Measurements from ENCODE around the gene ATP6V0B. TPM values are rescaled to one million over a fixed set of nuclear protein-coding genes. Genes with fewer than 3 reads are reported as not detected.
A peak's percentile ranks its signal among the peaks of the same experiment; 100 is the strongest.

Gene ATP6V0B
- total RNA-seq, 4 donors from 2014 or later = 87.5 to 218 (median 122) TPM

DNA sequence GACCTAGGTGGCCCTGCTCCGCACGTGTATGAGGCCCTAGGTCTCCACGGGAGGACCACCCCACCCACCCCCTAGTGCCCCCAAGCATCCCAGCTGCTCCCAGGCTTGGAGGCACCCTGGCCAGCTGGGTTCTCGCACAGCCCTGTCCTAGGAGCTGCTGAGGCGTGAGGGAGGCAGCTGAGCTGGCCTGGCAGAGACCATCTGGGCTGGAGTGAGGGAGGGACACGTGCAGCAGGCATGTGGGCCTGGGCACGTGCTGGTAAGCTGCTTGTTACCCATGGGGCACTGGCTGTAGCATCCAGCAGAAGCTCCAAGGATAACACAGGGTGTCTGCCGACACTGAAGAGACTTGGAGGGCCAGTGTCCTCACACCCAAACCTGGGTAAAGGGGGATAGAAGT is 46.4 kb downstream of the ATP6V0B start:
- no peak for TF ChIP-seq POLR2A (IDR thresholded peaks at IDR 0.05)
- TF ChIP-seq, protein P1, sequence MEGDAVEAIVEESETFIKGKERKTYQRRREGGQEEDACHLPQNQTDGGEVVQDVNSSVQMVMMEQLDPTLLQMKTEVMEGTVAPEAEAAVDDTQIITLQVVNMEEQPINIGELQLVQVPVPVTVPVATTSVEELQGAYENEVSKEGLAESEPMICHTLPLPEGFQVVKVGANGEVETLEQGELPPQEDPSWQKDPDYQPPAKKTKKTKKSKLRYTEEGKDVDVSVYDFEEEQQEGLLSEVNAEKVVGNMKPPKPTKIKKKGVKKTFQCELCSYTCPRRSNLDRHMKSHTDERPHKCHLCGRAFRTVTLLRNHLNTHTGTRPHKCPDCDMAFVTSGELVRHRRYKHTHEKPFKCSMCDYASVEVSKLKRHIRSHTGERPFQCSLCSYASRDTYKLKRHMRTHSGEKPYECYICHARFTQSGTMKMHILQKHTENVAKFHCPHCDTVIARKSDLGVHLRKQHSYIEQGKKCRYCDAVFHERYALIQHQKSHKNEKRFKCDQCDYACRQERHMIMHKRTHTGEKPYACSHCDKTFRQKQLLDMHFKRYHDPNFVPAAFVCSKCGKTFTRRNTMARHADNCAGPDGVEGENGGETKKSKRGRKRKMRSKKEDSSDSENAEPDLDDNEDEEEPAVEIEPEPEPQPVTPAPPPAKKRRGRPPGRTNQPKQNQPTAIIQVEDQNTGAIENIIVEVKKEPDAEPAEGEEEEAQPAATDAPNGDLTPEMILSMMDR (IDR thresholded peaks at IDR 0.05) = no peak

DNA sequence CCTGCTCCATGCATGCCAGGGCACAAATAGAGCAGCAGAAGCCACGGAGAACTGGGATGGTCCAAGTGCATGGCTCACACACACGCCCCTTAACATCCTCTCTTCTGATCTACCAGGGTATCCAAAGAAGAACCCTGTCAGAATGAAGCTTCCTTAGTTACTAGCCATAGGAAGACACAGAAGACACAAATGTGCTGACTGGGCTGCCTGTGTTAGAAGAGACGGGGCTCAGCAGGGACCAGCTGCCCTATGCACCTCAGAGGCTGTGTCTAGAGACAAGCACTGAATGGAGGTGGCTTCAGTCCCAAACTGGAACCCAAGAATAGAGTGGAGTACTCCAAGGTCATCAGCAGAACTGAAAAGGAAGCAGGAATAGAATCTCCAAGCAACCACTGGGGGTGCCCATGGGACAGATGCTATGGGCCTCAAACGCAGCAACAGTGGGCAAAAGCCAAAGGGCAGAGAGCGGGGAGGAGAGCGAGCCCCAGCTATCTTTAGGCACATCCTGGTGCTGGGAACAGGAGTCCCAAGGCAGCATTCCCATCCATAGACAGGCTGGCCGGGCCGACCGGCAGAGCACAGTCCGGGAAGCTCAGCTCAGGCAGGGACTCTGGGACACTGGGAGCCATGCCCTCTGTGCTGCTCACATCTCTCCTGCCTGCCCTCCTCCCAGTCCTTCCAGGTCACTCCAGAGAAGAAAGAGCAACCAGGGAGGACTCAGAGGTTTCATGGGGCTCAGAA is 47.0 kb downstream of the ATP6V0B start:
- no peaks in the 10 kb centered on the region for H3K4me1 ChIP-seq
- peak in 1 of 3 donors; percentile 37 for DNase-seq
- TF ChIP-seq, protein P1 (IDR thresholded peaks at IDR 0.05) = no peak
- no peak for TF ChIP-seq POLR2A (IDR thresholded peaks at IDR 0.05)

More for the DNA sequence above, 46.4 kb downstream of the ATP6V0B start:
- no peaks in the 10 kb centered on the region for H3K36me3 ChIP-seq
- no peak overlapping the region for H3K27ac ChIP-seq
- H3K27me3 ChIP-seq = no peaks in the 10 kb centered on the region
- DNase-seq = no peak
- no peaks in the 10 kb centered on the region for H3K4me1 ChIP-seq
- H3K9me3 ChIP-seq = no peaks in the 10 kb centered on the region
- no peak overlapping the region for H3K4me3 ChIP-seq

DNA sequence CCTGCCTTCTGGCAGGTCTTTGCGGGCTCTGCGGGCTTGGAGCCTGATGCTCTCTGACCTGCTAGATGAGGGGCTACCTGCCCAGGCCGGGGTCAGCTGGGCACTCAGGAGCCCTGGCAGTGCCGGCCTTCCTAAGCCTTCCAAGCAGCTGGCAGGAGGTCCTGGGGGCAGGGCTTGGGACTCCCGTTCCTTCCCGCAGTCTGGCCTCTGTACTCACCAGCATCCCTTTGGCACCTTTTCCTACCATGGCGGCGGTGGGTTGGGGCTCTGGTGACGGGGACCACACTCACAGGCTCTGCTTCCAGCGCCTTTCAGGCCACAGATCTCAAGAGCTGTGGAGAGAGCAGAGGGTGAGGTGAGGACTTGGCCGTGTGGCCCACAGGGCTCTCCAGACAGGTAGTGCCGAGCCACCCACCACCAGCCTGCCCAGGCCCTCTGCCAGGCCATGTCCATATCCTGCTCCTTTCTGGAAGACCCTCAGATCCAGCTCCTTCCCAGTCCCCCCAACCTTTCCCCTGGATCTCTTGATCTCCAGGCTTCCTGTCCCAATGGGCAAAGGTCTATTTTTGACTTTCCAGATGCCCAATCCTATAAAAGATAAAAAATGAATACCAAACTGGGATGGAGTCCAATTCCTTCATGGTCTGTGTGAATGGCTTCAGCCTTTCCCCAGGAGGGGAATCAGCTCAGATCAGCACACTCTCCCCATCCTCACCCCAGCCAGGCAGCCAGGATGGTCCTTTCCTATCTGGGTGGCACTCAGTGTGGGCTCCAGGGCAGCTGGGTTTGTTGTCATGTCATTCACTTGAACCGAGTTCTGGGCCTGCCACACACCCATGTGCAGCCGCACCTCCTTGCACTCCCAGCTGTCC is 49.5 kb downstream of the ATP6V0B start:
- peak in 1 of 3 donors; percentile 43 for DNase-seq

More for the DNA sequence above, 47.0 kb downstream of the ATP6V0B start:
- Histone ChIP-seq H3K27me3 (no peaks in the 10 kb centered on the region), H3K4me3 (no peak overlapping the region), H3K36me3 (no peaks in the 10 kb centered on the region), H3K27ac (no peak overlapping the region), H3K9me3 (no peaks in the 10 kb centered on the region)

DNA sequence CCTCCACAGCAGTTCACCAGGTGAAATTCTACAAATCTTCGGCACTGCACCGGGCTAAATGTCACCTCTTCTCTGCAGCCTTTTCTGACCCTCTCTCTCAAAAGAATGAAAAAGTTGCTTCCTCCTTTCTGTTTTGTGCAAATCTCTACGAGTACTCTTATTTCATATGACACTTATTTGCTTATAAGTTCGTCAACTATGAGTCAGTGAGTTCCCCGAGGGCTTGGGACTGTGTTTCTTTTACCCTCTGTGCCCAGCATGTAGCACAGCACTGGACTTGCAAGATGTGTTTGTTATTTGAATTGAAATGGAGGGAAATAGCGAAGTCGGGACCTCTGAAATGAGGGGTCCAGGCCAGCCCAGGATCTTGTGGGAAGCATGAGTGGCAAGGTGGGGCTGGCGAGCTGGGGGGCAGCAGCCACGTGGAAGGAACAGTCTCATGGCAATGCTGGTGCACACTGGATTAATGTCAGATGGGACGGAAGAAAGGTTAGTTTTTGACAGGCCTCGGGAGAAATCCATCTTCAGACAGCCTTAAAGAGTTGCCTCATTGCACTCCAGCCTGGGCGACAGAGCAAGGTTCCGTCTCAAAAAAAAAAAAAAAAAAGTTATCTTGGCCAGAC is 50.3 kb downstream of the ATP6V0B start:
- TF ChIP-seq, protein P1 (IDR thresholded peaks at IDR 0.05) = no peak
- no peak for TF ChIP-seq POLR2A (IDR thresholded peaks at IDR 0.05)

More for the DNA sequence above, 49.5 kb downstream of the ATP6V0B start:
- peaks cover 0 to 17% (median 3%) of the 10 kb centered on the region in 4 donors for H3K4me1 ChIP-seq
- no peak overlapping the region for H3K27ac ChIP-seq
- TF ChIP-seq POLR2A (IDR thresholded peaks at IDR 0.05) = no peak
- TF ChIP-seq, protein P1 (IDR thresholded peaks at IDR 0.05) = no peak
- no peak overlapping the region for H3K4me3 ChIP-seq
- H3K9me3 ChIP-seq = no peaks in the 10 kb centered on the region
- H3K27me3 ChIP-seq = no peaks in the 10 kb centered on the region
- no peaks in the 10 kb centered on the region for H3K36me3 ChIP-seq

DNA sequence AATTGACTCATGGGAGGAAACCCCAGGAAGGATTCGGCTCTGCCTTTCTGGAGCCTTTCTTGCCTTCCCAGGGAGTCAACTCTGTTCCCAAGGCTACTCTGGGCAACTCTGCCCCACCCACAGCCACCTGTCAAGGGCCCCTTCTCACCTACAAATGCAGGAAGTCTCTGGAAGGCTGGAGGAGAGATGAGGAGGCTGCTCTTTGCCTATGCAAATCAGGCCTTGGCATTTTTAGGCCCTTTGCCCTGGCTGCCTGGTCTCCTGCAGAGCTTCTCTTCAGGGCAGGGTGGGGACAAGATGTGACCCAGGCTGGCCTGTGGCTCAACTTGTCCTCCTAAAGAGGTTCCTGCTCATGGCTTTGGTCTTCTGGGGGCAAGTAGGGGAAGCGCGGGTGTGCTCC is 51.1 kb downstream of the ATP6V0B start:
- Histone ChIP-seq H3K36me3 (no peaks in the 10 kb centered on the region), H3K9me3 (no peaks in the 10 kb centered on the region), H3K27me3 (no peaks in the 10 kb centered on the region), H3K4me3 (no peak overlapping the region), H3K4me1 (peaks cover 0 to 21% (median 5%) of the 10 kb centered on the region in 4 donors), H3K27ac (peak overlapping the region; percentile 31 to 77 (median 64))
- peak; percentile 34 to 77 (median 75) for DNase-seq
- TF ChIP-seq, protein P1 (IDR thresholded peaks at IDR 0.05) = no peak
- TF ChIP-seq POLR2A (IDR thresholded peaks at IDR 0.05) = no peak

More for the DNA sequence above, 50.3 kb downstream of the ATP6V0B start:
- DNase-seq = peak in 1 of 3 donors; percentile 24
- Histone ChIP-seq H3K36me3 (no peaks in the 10 kb centered on the region), H3K4me1 (peaks cover 0 to 21% (median 5%) of the 10 kb centered on the region in 4 donors), H3K9me3 (no peaks in the 10 kb centered on the region), H3K27me3 (no peaks in the 10 kb centered on the region), H3K4me3 (no peak overlapping the region), H3K27ac (peak overlapping the region in 2 of 4 donors; percentile 50 to 77)
